ENCODE measurements around the gene CLSTN2. TPM values are rescaled to one million over a fixed set of nuclear protein-coding genes. Genes with fewer than 3 reads are reported as not detected.

CLSTN2 gene
- total RNA-seq, 1 experiment from 2014 or later: not detected

DNA sequence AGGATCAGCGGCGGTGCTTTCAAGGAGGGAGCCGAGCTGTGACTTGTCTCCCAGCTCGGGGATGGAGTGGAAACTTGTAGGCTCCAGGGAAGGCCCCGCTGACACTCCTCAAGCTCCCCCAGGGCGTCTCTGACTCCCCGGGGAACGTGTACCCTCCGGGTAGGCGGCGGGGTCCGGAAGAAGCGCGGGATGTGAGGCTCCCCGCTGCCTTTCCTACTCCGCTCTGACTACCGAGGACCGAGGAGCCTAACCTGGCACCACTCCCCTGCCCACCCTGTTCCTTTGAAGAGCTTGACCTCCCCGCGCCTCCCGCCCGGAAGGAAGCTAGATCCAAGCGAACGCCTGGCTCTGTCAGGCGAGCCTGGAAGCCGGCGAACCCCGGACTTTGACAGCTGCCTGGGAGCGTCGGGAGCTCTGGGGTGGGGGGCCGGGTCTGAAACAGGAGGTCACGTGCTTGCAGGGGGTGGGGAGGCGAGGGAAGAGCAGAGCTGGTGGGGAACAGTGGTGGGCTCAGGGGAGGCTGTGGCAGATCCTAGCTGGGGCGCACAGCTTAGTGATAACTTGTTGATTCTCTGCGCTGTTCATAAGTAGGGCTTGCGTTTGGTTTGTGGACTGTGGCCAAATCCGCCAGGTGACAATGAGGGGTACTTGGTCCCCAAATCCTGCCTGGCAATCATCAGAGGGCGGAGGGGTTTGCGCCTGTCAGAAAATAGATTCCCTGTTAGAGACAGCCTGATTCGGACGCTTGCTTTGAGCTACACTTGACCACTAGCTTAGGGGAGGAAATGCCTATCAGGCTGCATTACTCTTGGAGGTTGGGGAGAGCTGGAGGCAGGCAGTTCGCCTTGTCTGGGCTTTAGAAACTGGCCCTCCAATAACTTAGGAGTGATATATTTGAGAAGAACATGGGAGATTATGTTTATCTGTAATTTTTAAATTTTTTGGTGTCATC is 1.2 kb downstream of the CLSTN2 start:
- CTCF ChIA-PET: no interaction called here
- H3F3A ChIP-seq (ENCODE audit: insufficient read depth, low read depth): no peaks in the 10 kb centered on the region
- no peak for DNase-seq
- H4K20me1 ChIP-seq (ENCODE audit: insufficient read depth): no peaks in the 10 kb centered on the region
- H3K4me1 ChIP-seq (replicated peaks; ENCODE audit: insufficient read depth): no peaks in the 10 kb centered on the region
- TF ChIP-seq EZH2 (IDR thresholded peaks at IDR 0.05; ENCODE audit: low read depth): no peak
- TF ChIP-seq, protein P1, sequence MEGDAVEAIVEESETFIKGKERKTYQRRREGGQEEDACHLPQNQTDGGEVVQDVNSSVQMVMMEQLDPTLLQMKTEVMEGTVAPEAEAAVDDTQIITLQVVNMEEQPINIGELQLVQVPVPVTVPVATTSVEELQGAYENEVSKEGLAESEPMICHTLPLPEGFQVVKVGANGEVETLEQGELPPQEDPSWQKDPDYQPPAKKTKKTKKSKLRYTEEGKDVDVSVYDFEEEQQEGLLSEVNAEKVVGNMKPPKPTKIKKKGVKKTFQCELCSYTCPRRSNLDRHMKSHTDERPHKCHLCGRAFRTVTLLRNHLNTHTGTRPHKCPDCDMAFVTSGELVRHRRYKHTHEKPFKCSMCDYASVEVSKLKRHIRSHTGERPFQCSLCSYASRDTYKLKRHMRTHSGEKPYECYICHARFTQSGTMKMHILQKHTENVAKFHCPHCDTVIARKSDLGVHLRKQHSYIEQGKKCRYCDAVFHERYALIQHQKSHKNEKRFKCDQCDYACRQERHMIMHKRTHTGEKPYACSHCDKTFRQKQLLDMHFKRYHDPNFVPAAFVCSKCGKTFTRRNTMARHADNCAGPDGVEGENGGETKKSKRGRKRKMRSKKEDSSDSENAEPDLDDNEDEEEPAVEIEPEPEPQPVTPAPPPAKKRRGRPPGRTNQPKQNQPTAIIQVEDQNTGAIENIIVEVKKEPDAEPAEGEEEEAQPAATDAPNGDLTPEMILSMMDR (conservative IDR thresholded peaks at IDR 0.05): no peak
- no peak overlapping the region for H2AFZ ChIP-seq
- no peak overlapping the region for H3K4me3 ChIP-seq
- no peaks in the 10 kb centered on the region for H3K9me2 ChIP-seq (ENCODE audit: insufficient read depth)
- H3K79me2 ChIP-seq (ENCODE audit: low read depth): no peaks in the 10 kb centered on the region
- POLR2A ChIA-PET (ENCODE audit: unreplicated experiment): no interaction called here
- no peaks in the 10 kb centered on the region for H3K9me3 ChIP-seq (ENCODE audit: insufficient read depth, low read depth)
- no peak overlapping the region for H3K27ac ChIP-seq
- no peaks in the 10 kb centered on the region for H3K36me3 ChIP-seq (ENCODE audit: low read depth)
- BruUV-seq (replicated peaks): no TSS peak
- intact Hi-C loops (cut with micrococcal nuclease; ENCODE audit: unreplicated experiment): loop anchor here (5.0 kb wide), 2 partner anchors 509 to 616 kb away; no protein-coding TSS in a partner anchor
- H3K4me2 ChIP-seq: no peak overlapping the region
- H3K27me3 ChIP-seq (ENCODE audit: insufficient read depth, low read depth): no peaks in the 10 kb centered on the region

DNA sequence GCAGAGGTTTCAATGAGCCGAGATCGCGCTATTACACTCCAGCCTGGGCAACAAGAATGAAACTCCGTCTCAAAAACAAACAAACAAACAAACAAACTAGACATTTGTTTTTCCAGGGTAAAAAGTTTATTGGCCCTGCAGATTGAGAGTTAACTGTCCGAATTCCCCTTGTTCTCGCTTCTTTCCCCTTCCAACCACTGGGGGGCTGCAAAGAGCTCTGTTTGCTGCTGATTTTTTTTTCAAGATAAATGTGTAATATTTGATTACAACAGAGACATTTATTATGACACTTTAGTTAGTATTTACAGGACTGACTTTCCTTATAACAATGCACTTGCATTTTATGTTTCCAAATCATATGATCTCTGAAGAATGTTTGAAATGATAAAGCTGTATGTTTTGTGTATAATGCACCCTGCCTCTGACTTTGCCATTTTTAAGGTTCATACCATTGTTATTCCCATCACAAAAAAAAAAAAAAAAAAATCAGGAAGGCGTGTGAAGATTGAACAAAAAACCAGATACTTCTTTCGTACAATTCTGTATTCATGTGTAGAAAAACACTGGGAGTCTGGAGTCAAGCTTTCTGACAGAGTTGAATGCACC is 2.8 kb downstream of the CLSTN2 start:
- H3K27ac ChIP-seq: no peak overlapping the region
- CTCF ChIA-PET: interaction anchor here (0.6 to 0.7 kb wide), 2 partner anchors 50 to 510 kb away, joined by 3 to 5 read pairs; no protein-coding TSS in a partner anchor
- POLR2A ChIA-PET (ENCODE audit: unreplicated experiment): no interaction called here
- H3K9me3 ChIP-seq (ENCODE audit: insufficient read depth, low read depth): no peaks in the 10 kb centered on the region
- H2AFZ ChIP-seq: no peak overlapping the region
- H3K4me3 ChIP-seq: no peak overlapping the region
- H3K27me3 ChIP-seq (ENCODE audit: insufficient read depth, low read depth): no peaks in the 10 kb centered on the region
- H3K4me1 ChIP-seq (replicated peaks; ENCODE audit: insufficient read depth): no peaks in the 10 kb centered on the region
- DNase-seq: peak in 1 of 2 experiments; percentile 44
- H4K20me1 ChIP-seq (ENCODE audit: insufficient read depth): no peaks in the 10 kb centered on the region
- H3K36me3 ChIP-seq (ENCODE audit: low read depth): no peaks in the 10 kb centered on the region
- no peak for TF ChIP-seq EZH2 (IDR thresholded peaks at IDR 0.05; ENCODE audit: low read depth)
- TF ChIP-seq, protein P1 (conservative IDR thresholded peaks at IDR 0.05): peak; percentile 81
- H3K9me2 ChIP-seq (ENCODE audit: insufficient read depth): no peaks in the 10 kb centered on the region
- H3F3A ChIP-seq (ENCODE audit: insufficient read depth, low read depth): no peaks in the 10 kb centered on the region
- no peak overlapping the region for H3K4me2 ChIP-seq
- intact Hi-C loops (cut with micrococcal nuclease; ENCODE audit: unreplicated experiment): loop anchor here (1.0 to 5.0 kb wide), 4 partner anchors 510 to 1255 kb away; no protein-coding TSS in a partner anchor
- no TSS peak for BruUV-seq (replicated peaks)
- H3K79me2 ChIP-seq (ENCODE audit: low read depth): no peaks in the 10 kb centered on the region

- Histone ChIP-seq H3K36me3 (ENCODE audit: low read depth) (no peaks in the 10 kb centered on the region), H3K9me3 (ENCODE audit: insufficient read depth, low read depth) (no peaks in the 10 kb centered on the region), H3F3A (ENCODE audit: insufficient read depth, low read depth) (no peaks in the 10 kb centered on the region), H3K27ac (no peak overlapping the region), H3K4me2 (no peak overlapping the region), H2AFZ (no peak overlapping the region), H4K20me1 (ENCODE audit: insufficient read depth) (no peaks in the 10 kb centered on the region), H3K79me2 (ENCODE audit: low read depth) (no peaks in the 10 kb centered on the region), H3K27me3 (ENCODE audit: insufficient read depth, low read depth) (no peaks in the 10 kb centered on the region), H3K9me2 (ENCODE audit: insufficient read depth) (no peaks in the 10 kb centered on the region), H3K4me3 (no peak overlapping the region), H3K4me1 (replicated peaks; ENCODE audit: insufficient read depth) (no peaks in the 10 kb centered on the region)
- CTCF ChIA-PET: no interaction called here
- BruUV-seq (replicated peaks): no TSS peak
- DNase-seq: no peak
- POLR2A ChIA-PET (ENCODE audit: unreplicated experiment): no interaction called here
- TF ChIP-seq, protein P1 (conservative IDR thresholded peaks at IDR 0.05): no peak
- TF ChIP-seq EZH2 (IDR thresholded peaks at IDR 0.05; ENCODE audit: low read depth): no peak
- intact Hi-C loops (cut with micrococcal nuclease; ENCODE audit: unreplicated experiment): loop anchor here (5.0 kb wide), 2 partner anchors 512 to 613 kb away; no protein-coding TSS in a partner anchor
Measured at GRCh38 chr3:139939681-139940190, 4.8 kb downstream of the CLSTN2 start.

Measured in PC-9 (cell line).